MM.1S (cell line): ENCODE data around the gene CNOT2.

Experiments
- EZH2 ChIP-seq: fragments of 300-600 bp; sonication (generic); optimal IDR thresholded peaks from 2 replicates; pipeline ENCODE3; 2017; ENCODE audit warnings: low read depth, mild to moderate bottlenecking, antibody characterized with exemption, low read length, mixed read lengths
- EZH2phosphoT487 ChIP-seq: fragments of 300-600 bp; sonication (generic); IDR thresholded peaks from 2 replicates; pipeline ENCODE4 v1.6.1; 2018; ENCODE audit warnings: antibody characterized with exemption, low read length
- TF ChIP-seq, protein P1 (sequence below): fragments of 300-600 bp; sonication (generic); IDR thresholded peaks from 2 replicates; pipeline ENCODE4 v1.5.1; 2016; ENCODE audit warnings: antibody characterized with exemption, low read length, mixed read lengths

- no peak for TF ChIP-seq EZH2phosphoT487
- TF ChIP-seq, protein P1, sequence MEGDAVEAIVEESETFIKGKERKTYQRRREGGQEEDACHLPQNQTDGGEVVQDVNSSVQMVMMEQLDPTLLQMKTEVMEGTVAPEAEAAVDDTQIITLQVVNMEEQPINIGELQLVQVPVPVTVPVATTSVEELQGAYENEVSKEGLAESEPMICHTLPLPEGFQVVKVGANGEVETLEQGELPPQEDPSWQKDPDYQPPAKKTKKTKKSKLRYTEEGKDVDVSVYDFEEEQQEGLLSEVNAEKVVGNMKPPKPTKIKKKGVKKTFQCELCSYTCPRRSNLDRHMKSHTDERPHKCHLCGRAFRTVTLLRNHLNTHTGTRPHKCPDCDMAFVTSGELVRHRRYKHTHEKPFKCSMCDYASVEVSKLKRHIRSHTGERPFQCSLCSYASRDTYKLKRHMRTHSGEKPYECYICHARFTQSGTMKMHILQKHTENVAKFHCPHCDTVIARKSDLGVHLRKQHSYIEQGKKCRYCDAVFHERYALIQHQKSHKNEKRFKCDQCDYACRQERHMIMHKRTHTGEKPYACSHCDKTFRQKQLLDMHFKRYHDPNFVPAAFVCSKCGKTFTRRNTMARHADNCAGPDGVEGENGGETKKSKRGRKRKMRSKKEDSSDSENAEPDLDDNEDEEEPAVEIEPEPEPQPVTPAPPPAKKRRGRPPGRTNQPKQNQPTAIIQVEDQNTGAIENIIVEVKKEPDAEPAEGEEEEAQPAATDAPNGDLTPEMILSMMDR: no peak
- TF ChIP-seq EZH2: no peak
Measured at GRCh38 chr12:70292017-70292776, 49.0 kb downstream of the CNOT2 start.
